Measurements from ENCODE around the gene RIT2.

Gene RIT2

GRCh38 chr18:42925036-42925435, 190.4 kb downstream of the RIT2 start (continued):
- no peak for TF ChIP-seq ZBTB1 (tag by site-specific recombination; IDR thresholded peaks at IDR 0.05)
- TF ChIP-seq CTCF (tag by site-specific recombination; IDR thresholded peaks at IDR 0.05): no peak
- TF ChIP-seq ZNF513 (tag by site-specific recombination; IDR thresholded peaks at IDR 0.05): no peak
- no peak for TF ChIP-seq ZNF792 (tag by site-specific recombination; IDR thresholded peaks at IDR 0.05)
- TF ChIP-seq ZNF600 (tag by site-specific recombination; IDR thresholded peaks at IDR 0.05): no peak
- no peak for TF ChIP-seq REPIN1 (tag by site-specific recombination; IDR thresholded peaks at IDR 0.05; ENCODE audit: low read depth)

- H3K4me3 ChIP-seq (ENCODE audit: low read depth, low read length): no peak overlapping the region
- no peaks in the 10 kb centered on the region for H3K9me3 ChIP-seq (ENCODE audit: control insufficient read depth, insufficient read depth, low read depth, low read length)
- CTCF ChIA-PET: no interaction called here
- POLR2A ChIA-PET: no interaction called here
- H3K4me1 ChIP-seq (ENCODE audit: control insufficient read depth, insufficient read depth, low read length): peaks cover 3% of the 10 kb centered on the region; the same call in 1 of the 2 replicates
- TF ChIP-seq HOXD13 (CRISPR knock-in tag; IDR thresholded peaks at IDR 0.05; ENCODE audit: borderline replicate concordance) (no peak), RBAK (tag by site-specific recombination; IDR thresholded peaks at IDR 0.05) (no peak), OVOL3 (tag by site-specific recombination; IDR thresholded peaks at IDR 0.05) (no peak), ZNF311 (tag by site-specific recombination; IDR thresholded peaks at IDR 0.05; ENCODE audit: borderline replicate concordance) (no peak), ZNF664 (tag by site-specific recombination; IDR thresholded peaks at IDR 0.05) (no peak), HIC1 (tag by site-specific recombination; IDR thresholded peaks at IDR 0.05) (no peak)
- no peak overlapping the region for H3K27ac ChIP-seq (ENCODE audit: extremely low read depth, low read depth, low read length)
- no peaks in the 10 kb centered on the region for H3K36me3 ChIP-seq (ENCODE audit: control insufficient read depth in 2 of 2, insufficient read depth in 1 of 2, low read length in 2 of 2)
These were observed 193.1 kb downstream of the RIT2 start for GRCh38 chr18:42922363-42922762.

GRCh38 chr18:42921226-42921737, 194.2 kb downstream of the RIT2 start:
- Histone ChIP-seq H3K36me3 (ENCODE audit: control insufficient read depth in 2 of 2, insufficient read depth in 1 of 2, low read length in 2 of 2) (no peaks in the 10 kb centered on the region), H3K4me3 (ENCODE audit: low read depth, low read length) (no peak overlapping the region), H3K9me3 (ENCODE audit: control insufficient read depth, insufficient read depth, low read depth, low read length) (no peaks in the 10 kb centered on the region), H3K27ac (ENCODE audit: extremely low read depth, low read depth, low read length) (no peak overlapping the region), H3K4me1 (ENCODE audit: control insufficient read depth, insufficient read depth, low read length) (peaks cover 3% of the 10 kb centered on the region; the same call in 1 of the 2 replicates)
- ChIA-PET CTCF (interaction anchor here (1.0 kb wide), 1 partner anchor 15 kb away, joined by 3 read pairs; no protein-coding TSS in a partner anchor), POLR2A (no interaction called here)
- TF ChIP-seq ZFP69B (tag by site-specific recombination; IDR thresholded peaks at IDR 0.05) (no peak), OSR2 (tag by site-specific recombination; IDR thresholded peaks at IDR 0.05) (no peak), ZNF658 (tag by site-specific recombination; IDR thresholded peaks at IDR 0.05) (no peak), ZNF223 (tag by site-specific recombination; IDR thresholded peaks at IDR 0.05) (no peak), ZNF280C (tag by site-specific recombination; IDR thresholded peaks at IDR 0.05) (no peak), ZBTB26 (tag by site-specific recombination; optimal IDR thresholded peaks at IDR 0.05) (no peak), ZNF560 (tag by site-specific recombination; IDR thresholded peaks at IDR 0.05; ENCODE audit: borderline replicate concordance) (no peak), TCF7L2 (IDR thresholded peaks at IDR 0.05; ENCODE audit: borderline replicate concordance, low read depth, low read length) (no peak), SETDB1 (IDR thresholded peaks at IDR 0.05; ENCODE audit: insufficient read length, low read length) (no peak), HOXD13 (CRISPR knock-in tag; IDR thresholded peaks at IDR 0.05; ENCODE audit: borderline replicate concordance) (no peak)
